H1 (cell line): ENCODE measurements around the gene SLC4A1AP. TPM values are rescaled to one million over a fixed set of nuclear protein-coding genes. Genes with fewer than 3 reads are reported as not detected.

Source experiments
- CEBPB ChIP-seq: IDR thresholded peaks from 2 replicates; pipeline ENCODE4 v1.6.1; 2012; ENCODE audit warnings: low read depth, low read length
- CREB1 ChIP-seq: IDR thresholded peaks from 2 replicates; pipeline ENCODE4 v1.6.1; 2012; ENCODE audit warnings: inconsistent platforms
- EGR1 ChIP-seq: IDR thresholded peaks from 2 replicates; pipeline ENCODE4 v1.6.1; 2011; ENCODE audit warnings: low read depth, low read length, borderline replicate concordance
- FOSL1 ChIP-seq: IDR thresholded peaks from 2 replicates; pipeline ENCODE4 v1.6.1; 2011; ENCODE audit warnings: mild to moderate bottlenecking, low read depth, low read length, moderate library complexity; ENCODE audit not compliant: insufficient read depth
- SRF ChIP-seq: IDR thresholded peaks from 2 replicates; pipeline ENCODE4 v1.6.1; 2011; ENCODE audit warnings: mild to moderate bottlenecking, low read depth, low read length, moderate library complexity
- polyA plus RNA-seq, 7 experiments: library from polyadenylated mRNA; depleted of rRNA in 3 of 7; stranded (reverse) in 5 of 7; unstranded in 2 of 7; fragments of >200 nt in 5 of 7; fragments of 200-250 nt in 2 of 7; gene quantifications; 1 replicate in 5 of 7; 2 replicates in 1 of 7; 4 replicates in 1 of 7; pipeline versions ENCODE4 v1.2.1 to v1.2.3, GENCODE V29; 2011 to 2013; ENCODE audit warnings: missing spikeins in 2 of 7, mixed read lengths in 2 of 7
- total RNA-seq: library from RNA; stranded (reverse); fragmentation: NEBNext Ultra II Directional; extraction: Animal tissue kit (Norgen Biotek cat#: 25700); gene quantifications from 2 replicates; pipeline ENCODE4 v1.2.1, GENCODE V29; 2021

The SLC4A1AP gene
- total and polyA plus RNA-seq, 2 of the 8 experiments (the other 6 are each of a cell fraction or from before 2014, with no cell fraction given): 8.1 to 18.4 TPM

GRCh38 chr2:27715318-27716210 is 51.9 kb downstream of the SLC4A1AP start (continued):
- no peak for TF ChIP-seq SRF
- no peak for TF ChIP-seq FOSL1
- no peak for TF ChIP-seq CEBPB
- peak; percentile 24; the same call in 1 of the 2 replicates for TF ChIP-seq EGR1
- 0 out of 2 replicates have a peak, but pooled peaks have one; percentile 6 for TF ChIP-seq CREB1
